ENCODE results near the gene CDH4.

DNA sequence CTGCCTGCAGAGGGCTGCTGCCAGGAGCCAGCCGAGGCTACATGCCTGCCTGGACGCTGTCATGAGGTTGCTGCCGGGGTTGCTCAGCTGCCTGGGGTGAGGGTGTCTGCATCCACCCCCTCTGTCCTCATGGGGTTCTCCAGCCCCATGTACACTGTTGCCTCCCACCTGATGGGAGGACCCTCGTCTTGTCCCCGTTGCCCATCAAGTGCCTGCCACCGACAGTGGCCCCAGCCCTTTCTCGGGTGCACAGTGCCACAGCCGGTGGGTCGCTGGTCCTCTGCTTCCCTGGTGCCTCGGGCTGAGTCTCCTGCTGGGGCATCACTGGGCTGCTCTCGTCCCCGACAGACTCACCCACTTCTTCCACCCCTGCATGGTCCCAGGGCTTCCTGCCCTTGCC, 313.7 kb downstream of the CDH4 start:
- TF ChIP-seq, protein P1, sequence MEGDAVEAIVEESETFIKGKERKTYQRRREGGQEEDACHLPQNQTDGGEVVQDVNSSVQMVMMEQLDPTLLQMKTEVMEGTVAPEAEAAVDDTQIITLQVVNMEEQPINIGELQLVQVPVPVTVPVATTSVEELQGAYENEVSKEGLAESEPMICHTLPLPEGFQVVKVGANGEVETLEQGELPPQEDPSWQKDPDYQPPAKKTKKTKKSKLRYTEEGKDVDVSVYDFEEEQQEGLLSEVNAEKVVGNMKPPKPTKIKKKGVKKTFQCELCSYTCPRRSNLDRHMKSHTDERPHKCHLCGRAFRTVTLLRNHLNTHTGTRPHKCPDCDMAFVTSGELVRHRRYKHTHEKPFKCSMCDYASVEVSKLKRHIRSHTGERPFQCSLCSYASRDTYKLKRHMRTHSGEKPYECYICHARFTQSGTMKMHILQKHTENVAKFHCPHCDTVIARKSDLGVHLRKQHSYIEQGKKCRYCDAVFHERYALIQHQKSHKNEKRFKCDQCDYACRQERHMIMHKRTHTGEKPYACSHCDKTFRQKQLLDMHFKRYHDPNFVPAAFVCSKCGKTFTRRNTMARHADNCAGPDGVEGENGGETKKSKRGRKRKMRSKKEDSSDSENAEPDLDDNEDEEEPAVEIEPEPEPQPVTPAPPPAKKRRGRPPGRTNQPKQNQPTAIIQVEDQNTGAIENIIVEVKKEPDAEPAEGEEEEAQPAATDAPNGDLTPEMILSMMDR (IDR thresholded peaks at IDR 0.05), result no peak
- TF ChIP-seq, protein P2, sequence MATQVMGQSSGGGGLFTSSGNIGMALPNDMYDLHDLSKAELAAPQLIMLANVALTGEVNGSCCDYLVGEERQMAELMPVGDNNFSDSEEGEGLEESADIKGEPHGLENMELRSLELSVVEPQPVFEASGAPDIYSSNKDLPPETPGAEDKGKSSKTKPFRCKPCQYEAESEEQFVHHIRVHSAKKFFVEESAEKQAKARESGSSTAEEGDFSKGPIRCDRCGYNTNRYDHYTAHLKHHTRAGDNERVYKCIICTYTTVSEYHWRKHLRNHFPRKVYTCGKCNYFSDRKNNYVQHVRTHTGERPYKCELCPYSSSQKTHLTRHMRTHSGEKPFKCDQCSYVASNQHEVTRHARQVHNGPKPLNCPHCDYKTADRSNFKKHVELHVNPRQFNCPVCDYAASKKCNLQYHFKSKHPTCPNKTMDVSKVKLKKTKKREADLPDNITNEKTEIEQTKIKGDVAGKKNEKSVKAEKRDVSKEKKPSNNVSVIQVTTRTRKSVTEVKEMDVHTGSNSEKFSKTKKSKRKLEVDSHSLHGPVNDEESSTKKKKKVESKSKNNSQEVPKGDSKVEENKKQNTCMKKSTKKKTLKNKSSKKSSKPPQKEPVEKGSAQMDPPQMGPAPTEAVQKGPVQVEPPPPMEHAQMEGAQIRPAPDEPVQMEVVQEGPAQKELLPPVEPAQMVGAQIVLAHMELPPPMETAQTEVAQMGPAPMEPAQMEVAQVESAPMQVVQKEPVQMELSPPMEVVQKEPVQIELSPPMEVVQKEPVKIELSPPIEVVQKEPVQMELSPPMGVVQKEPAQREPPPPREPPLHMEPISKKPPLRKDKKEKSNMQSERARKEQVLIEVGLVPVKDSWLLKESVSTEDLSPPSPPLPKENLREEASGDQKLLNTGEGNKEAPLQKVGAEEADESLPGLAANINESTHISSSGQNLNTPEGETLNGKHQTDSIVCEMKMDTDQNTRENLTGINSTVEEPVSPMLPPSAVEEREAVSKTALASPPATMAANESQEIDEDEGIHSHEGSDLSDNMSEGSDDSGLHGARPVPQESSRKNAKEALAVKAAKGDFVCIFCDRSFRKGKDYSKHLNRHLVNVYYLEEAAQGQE (IDR thresholded peaks at IDR 0.05; ENCODE audit: insufficient read depth in 1 of 2, low read depth in 2 of 2, low read length in 1 of 2), result no peak
- no peak for TF ChIP-seq TCF7L2 (IDR thresholded peaks at IDR 0.05; ENCODE audit: low read depth, low read length)
